HG03064 (cell line): ENCODE results near the gene WASHC2C.
"Not testable (repeated sequence)": the region's sequence is repeated elsewhere in the genome, so short reads cannot be mapped to it uniquely, and the experiment has no call there.

Source experiments
- ATAC-seq: cut with Tn5 transposase; IDR thresholded peaks from one replicate; pipeline ENCODE4 v1.9.1; 2021; ENCODE audit warnings: low read depth; ENCODE audit not compliant: unreplicated experiment

Gene WASHC2C

DNA sequence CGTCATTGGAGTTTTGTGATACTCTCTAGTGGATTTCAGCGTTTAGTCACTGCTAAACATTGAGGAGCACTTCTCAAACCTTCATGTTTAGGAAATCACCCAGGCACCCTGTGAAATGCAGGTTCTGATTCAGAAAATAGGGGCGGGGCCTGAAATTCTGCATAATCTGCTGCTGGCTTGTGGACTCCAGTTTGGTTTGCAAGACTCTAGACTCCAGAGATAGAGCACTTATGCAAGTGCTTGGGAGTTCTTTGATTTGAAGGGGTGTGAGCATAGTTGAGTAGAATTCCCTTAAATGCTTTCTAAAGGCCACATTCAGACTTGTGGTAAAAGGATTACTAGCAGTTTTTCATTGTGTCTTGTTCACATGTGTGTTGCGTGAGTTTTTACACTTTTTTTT lies 41.3 kb downstream of the WASHC2C start:
- ATAC-seq, result not testable (repeated sequence)

- not testable (repeated sequence) for ATAC-seq
Observed at GRCh38 chr10:45771757-45772461, 44.8 kb downstream of the WASHC2C start.

DNA sequence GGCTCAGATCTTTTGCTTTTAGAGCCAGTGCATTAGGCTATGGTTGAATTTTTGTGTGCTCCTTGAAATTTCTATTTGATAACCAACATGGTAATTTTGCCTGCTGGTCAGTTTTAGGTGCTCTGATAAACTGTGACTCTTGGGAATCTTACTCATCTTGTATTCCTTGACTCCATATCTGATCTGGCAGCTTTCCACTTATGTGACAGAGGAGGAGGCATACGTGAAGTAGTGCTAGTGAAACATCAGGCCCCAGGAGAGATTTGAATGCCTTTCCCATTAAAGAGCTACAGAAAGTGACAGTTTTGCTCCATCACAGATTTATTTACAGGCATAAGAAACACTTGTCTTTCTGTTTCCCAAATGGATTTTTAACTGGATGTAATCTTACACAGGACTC lies 59.2 kb downstream of the WASHC2C start:
- not testable (repeated sequence) for ATAC-seq

DNA sequence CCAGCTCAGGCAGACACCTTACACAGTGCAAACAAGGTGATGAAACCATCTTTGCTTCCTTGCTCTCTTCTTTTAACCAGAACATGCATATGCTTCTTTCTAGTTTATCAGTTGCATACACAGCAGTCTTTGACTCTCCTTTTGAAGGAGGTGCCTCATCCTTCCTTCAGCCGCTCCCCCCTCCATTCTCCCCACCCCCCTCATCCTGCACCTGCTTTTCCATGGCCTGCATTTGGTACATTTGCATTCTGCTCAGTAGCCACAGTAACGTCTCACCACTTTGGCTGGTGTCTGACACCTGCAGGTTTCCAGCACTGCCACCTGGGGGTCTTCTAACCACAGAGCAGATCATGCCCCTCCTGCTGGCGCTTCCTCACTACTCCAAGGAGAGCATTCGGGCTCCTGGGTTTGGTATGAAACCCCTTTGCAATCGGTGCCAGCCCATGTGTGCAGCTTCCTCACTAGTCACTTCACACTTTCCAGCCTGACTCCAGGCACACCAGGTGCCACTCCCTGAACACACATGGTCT lies 60.2 kb downstream of the WASHC2C start:
- ATAC-seq, result not testable (repeated sequence)

GRCh38 chr10:45789991-45790390 lies 62.9 kb downstream of the WASHC2C start:
- ATAC-seq, result not testable (repeated sequence)

DNA sequence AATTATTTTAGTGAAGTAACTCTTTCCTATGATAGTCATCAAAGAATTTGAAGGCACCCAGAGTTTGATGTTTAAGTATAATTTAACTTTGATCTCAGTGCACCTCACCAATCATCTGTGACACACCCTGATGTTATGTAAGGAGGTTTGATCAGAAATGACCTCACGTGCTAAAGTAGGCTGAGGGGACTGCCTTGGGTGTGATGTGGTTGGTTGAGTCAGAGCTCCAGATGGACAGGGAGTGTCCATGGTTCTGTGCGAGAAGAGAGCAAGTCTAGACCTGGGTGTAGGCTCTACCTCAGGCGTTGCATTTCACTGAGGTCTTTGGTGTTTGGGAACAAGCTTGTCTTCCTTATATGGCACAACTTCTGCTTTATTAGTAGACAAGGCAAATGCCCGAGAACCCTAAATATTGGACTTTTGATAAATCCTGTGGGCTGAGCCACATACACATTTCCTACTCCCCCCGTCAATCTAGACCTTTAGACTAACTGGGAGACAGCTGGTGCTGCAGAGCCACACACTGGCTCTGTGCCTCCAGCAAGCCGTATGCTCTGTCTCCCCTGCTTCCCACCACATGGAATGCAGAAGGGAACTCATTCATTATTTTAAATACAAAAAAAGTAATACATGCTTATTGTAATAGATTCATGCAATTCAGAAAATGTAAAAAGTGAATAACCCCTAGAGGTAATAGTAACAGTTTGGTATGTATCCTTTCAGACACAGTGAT lies 63.8 kb downstream of the WASHC2C start:
- not testable (repeated sequence) for ATAC-seq

DNA sequence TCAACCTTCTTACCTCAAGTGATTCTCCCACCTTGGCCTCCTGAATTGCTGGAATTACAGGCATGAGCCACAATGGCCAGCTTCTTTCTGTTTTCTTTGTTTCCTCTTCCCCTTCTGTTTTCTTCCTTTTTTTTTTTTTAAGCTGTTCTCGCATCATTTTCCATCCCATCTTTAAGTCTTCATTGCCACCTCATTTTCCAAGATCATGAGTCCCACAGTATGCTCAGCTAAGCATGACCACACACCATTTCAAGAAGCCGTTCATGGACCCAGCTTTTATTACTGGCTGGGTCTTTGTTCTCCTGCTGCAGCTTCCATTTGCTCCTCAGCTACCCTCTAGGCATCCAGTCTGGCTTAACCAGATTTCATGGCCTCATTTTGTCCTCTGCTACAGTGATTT lies 67.7 kb downstream of the WASHC2C start:
- ATAC-seq, result not testable (repeated sequence)

DNA sequence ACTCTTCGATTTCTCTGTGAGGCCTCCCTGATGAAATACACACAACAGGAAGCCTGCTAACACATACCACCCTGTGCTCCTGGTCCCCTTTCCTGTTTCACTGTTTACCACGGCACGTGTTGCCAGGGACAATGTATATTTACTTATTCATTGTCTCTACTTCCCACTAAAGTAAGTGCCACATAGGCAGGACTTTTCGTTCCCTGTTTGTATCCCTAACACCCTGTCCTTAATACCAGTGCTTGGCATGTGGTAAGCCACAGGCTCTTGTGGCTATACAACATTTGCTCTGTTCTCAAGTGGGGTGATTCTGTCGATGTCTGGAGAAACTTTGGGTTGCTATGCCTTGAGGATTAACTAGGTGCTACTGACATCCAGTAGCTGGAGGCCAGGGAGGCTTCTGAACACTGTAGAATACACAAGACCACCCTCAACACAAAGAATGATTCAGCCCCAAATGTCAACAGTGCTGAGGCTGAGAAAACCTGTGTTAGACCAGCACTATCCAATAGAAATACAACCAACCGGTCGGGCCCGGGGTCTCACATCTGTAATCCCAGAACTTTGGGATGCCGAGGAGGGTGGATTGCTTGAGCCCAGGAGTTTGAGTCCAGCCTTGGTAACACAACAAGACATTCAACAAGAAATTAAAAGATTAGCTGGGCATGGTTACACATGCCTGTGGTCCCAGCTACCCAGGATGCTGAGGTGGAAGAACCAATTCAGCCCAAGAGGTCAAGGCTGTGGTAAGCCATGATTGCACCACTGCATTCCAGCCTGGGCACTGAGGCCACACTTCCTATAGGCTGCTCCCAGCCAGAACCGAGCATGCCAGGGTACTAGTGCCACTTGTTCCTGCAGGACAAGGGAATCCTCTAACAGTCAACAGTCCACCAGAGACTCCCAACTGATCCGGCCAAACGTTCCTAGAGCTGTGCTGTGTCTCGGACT lies 76.3 kb downstream of the WASHC2C start:
- ATAC-seq, result not testable (repeated sequence)

- ATAC-seq, result not testable (repeated sequence)
Observed at GRCh38 chr10:45804996-45805395, 77.9 kb downstream of the WASHC2C start.

- ATAC-seq, result no peak
Observed at GRCh38 chr10:45809837-45810236, 82.8 kb downstream of the WASHC2C start.

DNA sequence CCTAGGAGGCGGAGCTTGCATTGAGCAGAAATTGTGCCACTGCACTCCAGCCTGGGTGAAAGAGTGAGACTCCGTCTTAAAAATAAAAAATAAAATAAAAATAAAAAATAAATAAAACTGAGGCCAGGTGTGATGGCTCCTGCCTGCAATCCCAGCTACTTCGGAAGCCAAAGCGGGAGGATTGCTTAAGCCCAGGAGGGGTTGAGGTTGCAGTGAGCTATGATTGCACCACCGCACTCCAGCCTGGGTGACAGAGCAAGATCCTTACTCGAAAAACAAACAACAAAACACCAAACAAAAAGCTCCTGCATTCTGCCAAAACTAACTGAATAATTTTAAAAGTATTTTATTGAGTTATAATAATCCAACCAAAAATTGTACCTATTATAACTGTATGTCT lies 84.0 kb downstream of the WASHC2C start:
- no peak for ATAC-seq

DNA sequence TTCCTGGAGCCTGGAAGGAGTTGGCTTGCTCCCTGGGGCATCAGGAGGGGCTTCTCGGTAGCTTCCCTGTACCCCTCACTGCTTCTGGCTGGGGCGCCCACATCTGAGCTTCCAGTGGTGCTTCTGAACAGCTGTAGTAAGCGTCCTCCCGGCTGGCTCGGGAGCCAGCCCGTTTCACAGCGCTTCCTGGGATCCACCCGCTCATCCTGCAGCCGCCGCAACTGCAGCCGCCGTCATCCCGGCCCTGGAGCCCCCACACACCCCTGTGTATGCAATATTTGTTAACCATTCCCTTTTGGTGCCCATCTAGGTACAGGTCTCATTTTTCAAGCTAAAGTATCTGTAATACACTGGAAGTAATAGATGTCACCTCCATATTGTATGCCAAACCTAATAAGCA lies 85.9 kb downstream of the WASHC2C start:
- not testable (repeated sequence) for ATAC-seq

- ATAC-seq, result not testable (repeated sequence)
Observed at GRCh38 chr10:45814146-45814545, 87.1 kb downstream of the WASHC2C start.

DNA sequence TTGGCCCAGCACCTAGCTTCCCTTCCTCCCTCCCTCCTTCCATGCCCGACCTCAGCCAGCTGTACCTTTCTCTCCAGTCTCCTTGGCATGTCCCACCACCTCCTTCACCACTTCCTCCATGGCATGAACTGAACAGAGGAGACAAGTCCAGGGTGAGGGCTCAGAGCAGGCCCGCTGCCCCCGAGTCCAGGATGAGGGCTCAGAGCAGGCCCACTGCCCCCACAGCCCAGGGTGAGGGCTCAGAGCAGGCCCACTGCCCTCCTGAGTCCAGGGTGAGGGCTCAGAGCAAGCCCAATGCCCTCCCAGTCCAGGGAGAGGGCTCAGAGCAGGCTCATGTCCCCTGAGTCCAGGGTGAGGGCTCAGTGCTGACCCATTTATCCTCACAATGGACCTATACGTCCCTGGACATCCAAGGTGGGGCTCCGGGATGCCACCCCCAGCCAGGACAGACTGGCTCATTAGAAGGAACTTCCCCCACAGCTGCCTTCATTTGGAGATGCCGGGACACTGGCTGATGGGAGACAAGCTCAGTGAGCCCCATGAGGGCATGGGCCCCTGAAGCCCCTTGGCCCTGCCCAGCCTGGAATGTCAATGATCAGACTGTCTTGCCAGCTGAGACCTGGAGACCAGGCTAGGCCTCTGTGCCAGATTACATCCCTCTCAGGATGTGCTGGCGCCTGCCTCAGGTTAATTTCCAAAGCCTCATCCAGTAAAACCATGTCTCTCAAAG lies 90.2 kb downstream of the WASHC2C start:
- no peak for ATAC-seq

DNA sequence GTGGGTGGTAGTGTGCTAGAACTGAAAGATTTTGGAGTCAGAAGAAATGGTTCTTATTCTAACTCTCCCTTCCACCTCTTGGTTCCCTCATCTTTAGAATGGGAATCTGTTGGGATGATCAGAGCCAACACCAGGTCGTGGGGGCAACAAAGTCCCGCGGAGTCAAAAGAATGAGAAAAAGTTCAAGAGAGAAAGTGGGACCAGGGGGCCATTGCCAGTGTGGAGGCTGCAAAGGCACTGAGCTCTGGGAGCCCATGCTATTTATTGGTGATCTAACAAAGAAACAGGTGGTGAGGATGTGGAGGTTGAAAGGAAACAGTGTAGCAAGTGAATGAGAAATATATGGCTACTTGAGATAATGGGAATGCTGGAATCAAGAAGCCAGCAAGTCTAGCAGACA lies 90.8 kb downstream of the WASHC2C start:
- ATAC-seq, result no peak

GRCh38 chr10:45819552-45819951 lies 92.5 kb downstream of the WASHC2C start:
- no peak for ATAC-seq

- ATAC-seq, result not testable (repeated sequence)
Observed at GRCh38 chr10:45820107-45820830, 93.2 kb downstream of the WASHC2C start.

DNA sequence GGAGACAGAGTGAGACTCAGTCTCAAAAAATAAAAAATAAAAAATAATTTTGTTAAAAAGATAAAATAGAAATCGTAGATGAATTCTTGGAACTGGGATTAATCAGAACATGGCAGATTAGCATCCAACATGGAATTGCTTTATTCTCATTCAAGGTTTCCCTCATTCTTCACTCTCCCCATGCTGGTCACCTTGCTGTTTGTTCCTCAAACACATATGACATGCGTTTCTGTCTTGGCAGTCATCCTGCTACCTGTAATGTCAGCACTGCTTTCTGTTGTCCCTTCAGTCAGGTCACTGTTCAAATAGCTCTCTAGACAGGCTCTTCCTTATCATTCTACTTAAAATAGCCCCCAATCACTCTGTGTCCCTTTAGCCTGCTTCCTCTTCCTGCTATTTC lies 95.9 kb downstream of the WASHC2C start:
- not testable (repeated sequence) for ATAC-seq
